GM21723 (cell line): ENCODE data around the gene HYAL3.
A peak's percentile ranks its signal among the peaks of the same experiment; 100 is the strongest.
"Not testable (repeated sequence)": the region's sequence is repeated elsewhere in the genome, so short reads cannot be mapped to it uniquely, and the experiment has no call there.

Source experiments
- ATAC-seq: cut with Tn5 transposase; IDR thresholded peaks from one replicate; pipeline ENCODE4 v1.9.1; 2021; ENCODE audit warnings: mild to moderate bottlenecking, moderate library complexity; ENCODE audit not compliant: unreplicated experiment

HYAL3 gene

GRCh38 chr3:50259432-50260026 lies 39.7 kb downstream of the HYAL3 start:
- peak; percentile 23 for ATAC-seq

GRCh38 chr3:50258979-50259378 lies 40.2 kb downstream of the HYAL3 start:
- ATAC-seq = no peak

GRCh38 chr3:50258029-50258680 lies 41.0 kb downstream of the HYAL3 start:
- no peak for ATAC-seq

- no peak for ATAC-seq
Measured at GRCh38 chr3:50256978-50257890, 42.0 kb downstream of the HYAL3 start.

- no peak for ATAC-seq
Measured at GRCh38 chr3:50255251-50255615, 44.0 kb downstream of the HYAL3 start.

- ATAC-seq = no peak
Measured at GRCh38 chr3:50254577-50255250, 44.5 kb downstream of the HYAL3 start.

- ATAC-seq = no peak
Measured at GRCh38 chr3:50251220-50251619, 48.0 kb downstream of the HYAL3 start.

- no peak for ATAC-seq
Measured at GRCh38 chr3:50250514-50250913, 48.7 kb downstream of the HYAL3 start.

GRCh38 chr3:50249457-50249856 lies 49.7 kb downstream of the HYAL3 start:
- ATAC-seq = no peak

GRCh38 chr3:50248387-50248786 lies 50.8 kb downstream of the HYAL3 start:
- no peak for ATAC-seq

GRCh38 chr3:50246517-50246954 lies 52.7 kb downstream of the HYAL3 start:
- peak; percentile 60 for ATAC-seq

- ATAC-seq = peak; percentile 72
Measured at GRCh38 chr3:50245831-50246516, 53.2 kb downstream of the HYAL3 start.

GRCh38 chr3:50245251-50245745 lies 53.9 kb downstream of the HYAL3 start:
- ATAC-seq = no peak

- ATAC-seq = not testable (repeated sequence)
Measured at GRCh38 chr3:50244813-50245212, 54.4 kb downstream of the HYAL3 start.

GRCh38 chr3:50243543-50243895 lies 55.7 kb downstream of the HYAL3 start:
- ATAC-seq = no peak

GRCh38 chr3:50242851-50243542 lies 56.2 kb downstream of the HYAL3 start:
- ATAC-seq = no peak
